Measurements from ENCODE around the gene AOAH.

DNA sequence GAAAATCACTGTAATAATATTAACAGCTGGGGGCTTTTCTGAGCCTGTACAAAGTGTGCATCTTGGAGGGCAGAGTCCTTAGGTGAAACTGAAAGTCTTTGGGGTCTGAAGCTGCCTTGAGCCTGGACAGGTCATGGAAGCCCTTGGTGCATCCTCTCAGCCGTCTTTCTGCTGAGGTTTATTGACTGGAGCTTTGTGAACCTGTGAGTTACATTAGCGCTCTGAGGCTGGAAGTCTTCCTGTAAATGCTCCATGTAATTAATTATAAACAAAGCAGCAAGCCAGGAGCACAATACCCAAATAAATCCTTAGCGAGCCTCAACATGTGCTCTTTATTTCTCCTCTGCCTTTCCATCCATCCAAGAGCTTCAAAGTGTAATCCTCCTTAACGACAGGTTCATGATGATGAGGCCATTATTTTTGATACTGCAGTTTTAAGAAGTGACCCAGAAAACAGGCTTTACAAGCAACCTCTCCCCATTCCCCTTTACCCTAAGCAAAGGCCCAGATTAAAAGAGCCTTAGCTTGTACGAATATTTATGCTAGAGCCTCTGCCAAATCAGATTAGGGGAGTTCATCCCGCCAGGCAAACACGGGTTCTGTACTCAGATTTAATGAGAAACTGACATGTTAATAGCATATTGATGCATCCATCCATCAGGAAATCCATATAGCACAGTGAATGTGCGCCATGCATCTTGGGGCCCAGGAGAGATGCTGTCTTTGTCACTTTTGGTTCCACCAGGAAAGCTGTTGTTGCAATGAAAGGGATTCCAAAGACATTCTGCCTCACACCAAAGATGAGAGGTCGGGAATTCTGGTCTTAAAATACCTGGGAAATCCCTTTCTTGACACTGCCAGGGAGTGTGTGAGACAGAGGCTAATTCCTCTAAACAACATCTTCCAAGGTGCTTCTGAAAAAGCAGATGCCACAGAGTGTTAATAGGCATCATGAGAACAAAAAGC is 216.5 kb downstream of the AOAH start:
- TF ChIP-seq FOS (IDR thresholded peaks at IDR 0.05; ENCODE audit: low read depth, low read length) (no peak), RAD21 (IDR thresholded peaks at IDR 0.05; ENCODE audit: low read length) (no peak), MAZ (IDR thresholded peaks at IDR 0.05; ENCODE audit: borderline replicate concordance, low read depth, low read length) (no peak), MAFK (IDR thresholded peaks at IDR 0.05; ENCODE audit: low read depth, low read length) (no peak), CEBPB (IDR thresholded peaks at IDR 0.05; ENCODE audit: low read depth, low read length) (no peak), RFX5 (IDR thresholded peaks at IDR 0.05; ENCODE audit: low read depth, low read length) (no peak), POLR2A (IDR thresholded peaks at IDR 0.05; ENCODE audit: low read depth, low read length) (no peak), NFE2L2 (IDR thresholded peaks at IDR 0.05; ENCODE audit: low read depth, low read length) (no peak), RCOR1 (IDR thresholded peaks at IDR 0.05; ENCODE audit: insufficient replicate concordance, low read length) (no peak), BHLHE40 (IDR thresholded peaks at IDR 0.05; ENCODE audit: low read depth, low read length) (no peak)
- TF ChIP-seq, protein P1, sequence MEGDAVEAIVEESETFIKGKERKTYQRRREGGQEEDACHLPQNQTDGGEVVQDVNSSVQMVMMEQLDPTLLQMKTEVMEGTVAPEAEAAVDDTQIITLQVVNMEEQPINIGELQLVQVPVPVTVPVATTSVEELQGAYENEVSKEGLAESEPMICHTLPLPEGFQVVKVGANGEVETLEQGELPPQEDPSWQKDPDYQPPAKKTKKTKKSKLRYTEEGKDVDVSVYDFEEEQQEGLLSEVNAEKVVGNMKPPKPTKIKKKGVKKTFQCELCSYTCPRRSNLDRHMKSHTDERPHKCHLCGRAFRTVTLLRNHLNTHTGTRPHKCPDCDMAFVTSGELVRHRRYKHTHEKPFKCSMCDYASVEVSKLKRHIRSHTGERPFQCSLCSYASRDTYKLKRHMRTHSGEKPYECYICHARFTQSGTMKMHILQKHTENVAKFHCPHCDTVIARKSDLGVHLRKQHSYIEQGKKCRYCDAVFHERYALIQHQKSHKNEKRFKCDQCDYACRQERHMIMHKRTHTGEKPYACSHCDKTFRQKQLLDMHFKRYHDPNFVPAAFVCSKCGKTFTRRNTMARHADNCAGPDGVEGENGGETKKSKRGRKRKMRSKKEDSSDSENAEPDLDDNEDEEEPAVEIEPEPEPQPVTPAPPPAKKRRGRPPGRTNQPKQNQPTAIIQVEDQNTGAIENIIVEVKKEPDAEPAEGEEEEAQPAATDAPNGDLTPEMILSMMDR (conservative IDR thresholded peaks at IDR 0.05; ENCODE audit: low read depth, low read length) = no peak
- TF ChIP-seq, protein P2, sequence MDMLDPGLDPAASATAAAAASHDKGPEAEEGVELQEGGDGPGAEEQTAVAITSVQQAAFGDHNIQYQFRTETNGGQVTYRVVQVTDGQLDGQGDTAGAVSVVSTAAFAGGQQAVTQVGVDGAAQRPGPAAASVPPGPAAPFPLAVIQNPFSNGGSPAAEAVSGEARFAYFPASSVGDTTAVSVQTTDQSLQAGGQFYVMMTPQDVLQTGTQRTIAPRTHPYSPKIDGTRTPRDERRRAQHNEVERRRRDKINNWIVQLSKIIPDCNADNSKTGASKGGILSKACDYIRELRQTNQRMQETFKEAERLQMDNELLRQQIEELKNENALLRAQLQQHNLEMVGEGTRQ (IDR thresholded peaks at IDR 0.05; ENCODE audit: low read depth, low read length) = no peak

Measured in IMR-90 (cell line).